ENCODE data around the gene PRR20E. TPM values are rescaled to one million over a fixed set of nuclear protein-coding genes. Genes with fewer than 3 reads are reported as not detected.
A peak's percentile ranks its signal among the peaks of the same experiment; 100 is the strongest.

Gene PRR20E
- total and polyA plus RNA-seq, 2 of the 8 experiments (the other 6 are each of a cell fraction or from before 2014, with no cell fraction given): not detected

- CTCF ChIA-PET (ENCODE audit: partially characterized antibody): no interaction called here
- no peaks in the 10 kb centered on the region for H3K79me2 ChIP-seq (ENCODE audit: control insufficient read depth in 1 of 2, insufficient read depth in 2 of 2, low read length in 2 of 2)
- no peaks in the 10 kb centered on the region for H3K79me1 ChIP-seq (ENCODE audit: low read depth, low read length)
- no peak overlapping the region for H3K4me2 ChIP-seq (ENCODE audit: insufficient read depth in 1 of 2, low read depth in 2 of 2, low read length in 2 of 2)
- no peaks in the 10 kb centered on the region for H4K20me1 ChIP-seq (replicated peaks in 1 of 2; ENCODE audit: control insufficient read depth in 1 of 2, insufficient read depth in 2 of 2, low read length in 2 of 2)
- no peak overlapping the region for H2BK120ac ChIP-seq (replicated peaks; ENCODE audit: low read depth, low read length)
- no peak overlapping the region for H4K8ac ChIP-seq (ENCODE audit: extremely low read depth, insufficient read depth, low read length)
- H4K5ac ChIP-seq (ENCODE audit: insufficient read length, low read depth, low read length): no peak overlapping the region
- no peak overlapping the region for H3K23ac ChIP-seq (ENCODE audit: insufficient read length)
- POLR2A ChIA-PET (ENCODE audit: partially characterized antibody): no interaction called here
- no peaks in the 10 kb centered on the region for H3K27me3 ChIP-seq (replicated peaks in 1 of 4; ENCODE audit: control insufficient read depth in 3 of 4, extremely low read depth in 1 of 4, insufficient read depth in 3 of 4, low read length in 3 of 4)
- H2BK12ac ChIP-seq (ENCODE audit: low read depth, low read length): no peak overlapping the region
- H2AK5ac ChIP-seq (ENCODE audit: low read depth, low read length): no peak overlapping the region
- no peak overlapping the region for H3K27ac ChIP-seq (ENCODE audit: low read depth, low read length)
- no peak overlapping the region for H2BK15ac ChIP-seq (ENCODE audit: low read length)
- FAIRE-seq (no peak), DNase-seq (ENCODE audit: low read depth in 1 of 2, low spot score in 2 of 2) (no peak)
- H3K4me3 ChIP-seq (ENCODE audit: extremely low read depth in 1 of 4, insufficient read depth in 2 of 4, low read depth in 3 of 4, low read length in 4 of 4): no peak overlapping the region
- no peak overlapping the region for H2BK5ac ChIP-seq (ENCODE audit: low read depth, low read length)
- no peaks in the 10 kb centered on the region for H3K36me3 ChIP-seq (ENCODE audit: control insufficient read depth in 2 of 4, insufficient read depth in 4 of 4, low read length in 3 of 4)
- H3K9me3 ChIP-seq (ENCODE audit: insufficient read depth in 2 of 2, low read depth in 1 of 2, low read length in 1 of 2): no peaks in the 10 kb centered on the region; a peak in 1 of 4 replicates
- WGBS, 2 experiments (ENCODE audit: extremely low coverage in 1 of 2, insufficient coverage in 1 of 2, insufficient read length in 1 of 2, insufficient replicate concordance in 2 of 2, low coverage in 1 of 2, low lambda C conversion rate in 2 of 2, missing lambda C conversion rate in 1 of 2): 82% methylated on average over 4 of the region's 4 CpGs; no CpG with 5 or more reads in 1 of the 2 experiments
- no peaks in the 10 kb centered on the region for H3K23me2 ChIP-seq (ENCODE audit: low read depth, low read length)
- H3K4me1 ChIP-seq (replicated peaks in 1 of 4; ENCODE audit: control insufficient read depth in 3 of 4, insufficient read depth in 4 of 4, low read length in 3 of 4): no peaks in the 10 kb centered on the region
- H3K4ac ChIP-seq (replicated peaks; ENCODE audit: insufficient read length, low read depth, low read length): no peak overlapping the region
- no peak overlapping the region for H3K56ac ChIP-seq (replicated peaks; ENCODE audit: insufficient read length, low read depth, low read length)
- no peak for TF ChIP-seq CTBP2 (IDR thresholded peaks at IDR 0.05; ENCODE audit: borderline replicate concordance, insufficient read depth, insufficient read length, low read length)
- TF ChIP-seq HDAC2 (IDR thresholded peaks at IDR 0.05; ENCODE audit: borderline replicate concordance in 1 of 2, low read depth in 2 of 2, low read length in 2 of 2): no peak
- no peak for TF ChIP-seq KDM1A (IDR thresholded peaks at IDR 0.05; ENCODE audit: borderline replicate concordance, low read length)
- no peak overlapping the region for H3K18ac ChIP-seq (ENCODE audit: extremely low read depth, low read length)
- H2AFZ ChIP-seq (ENCODE audit: low read length): 0 out of 2 replicates have a peak overlapping the region, but pooled peaks have one; percentile 29
- H3K9ac ChIP-seq (replicated peaks in 1 of 4; ENCODE audit: extremely low read depth in 1 of 4, low read depth in 3 of 4, low read length in 3 of 4): no peak overlapping the region
- H3K14ac ChIP-seq (ENCODE audit: insufficient read length): no peak overlapping the region
- no peak overlapping the region for H2BK20ac ChIP-seq (ENCODE audit: low read length)
- no peak overlapping the region for H4K91ac ChIP-seq (replicated peaks; ENCODE audit: insufficient read length, low read length)
Observed at GRCh38 chr13:57137585-57137984, 29.4 kb upstream of the PRR20E start.
